Activated CD4-positive, CD25-positive, alpha-beta regulatory T cell treated with anti-CD3 and anti-CD28 coated beads, Interleukin-2, amount 50 U/mL, for 24 hours (primary cell): ENCODE data around the gene PPP2R5C.
"Not testable (repeated sequence)": the region's sequence is repeated elsewhere in the genome, so short reads cannot be mapped to it uniquely, and the experiment has no call there.

Source experiments
- ATAC-seq, 2 donors: fragments of 150-1000 bp; cut with Tn5 transposase; one replicate each; pipeline ENCODE4 v1.10.0; 2021; ENCODE audit warnings: mild to moderate bottlenecking in 1 of 2, moderate library complexity in 1 of 2

Gene PPP2R5C

DNA sequence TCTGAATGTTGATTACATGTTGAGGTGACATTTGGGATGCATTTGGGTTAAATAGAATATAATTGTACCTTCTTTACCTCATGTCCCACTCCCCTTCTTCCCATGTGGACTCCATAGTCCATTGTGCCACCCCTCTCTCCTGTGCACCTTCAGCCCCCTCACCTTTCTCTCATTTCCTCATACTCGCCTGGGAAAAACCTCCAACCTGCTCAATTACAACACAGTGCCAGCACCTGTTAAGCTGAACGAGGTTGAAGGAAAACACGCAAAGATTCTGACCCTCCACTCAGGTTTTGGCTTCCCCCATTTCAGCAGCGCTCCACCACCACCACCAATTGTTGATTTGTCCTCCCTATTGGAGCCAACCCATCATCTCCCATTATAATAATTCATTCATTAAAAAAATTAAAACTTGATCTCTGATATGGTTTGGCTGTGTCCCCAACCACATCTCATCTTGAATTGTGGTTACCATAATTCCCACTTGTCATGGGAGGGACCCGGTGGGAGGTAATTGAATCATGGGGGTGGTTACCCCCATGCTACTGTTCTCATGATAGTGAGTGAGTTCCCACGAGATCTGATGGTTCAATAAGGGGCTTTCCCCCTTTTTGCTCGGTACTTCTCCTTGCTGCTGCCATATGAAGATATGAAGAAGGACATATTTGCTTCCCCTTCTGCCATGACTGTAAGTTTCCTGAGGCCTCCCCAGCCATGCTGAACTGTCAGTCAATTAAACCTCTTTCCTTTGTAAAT, 33.7 kb upstream of the PPP2R5C start:
- no peak for ATAC-seq

DNA sequence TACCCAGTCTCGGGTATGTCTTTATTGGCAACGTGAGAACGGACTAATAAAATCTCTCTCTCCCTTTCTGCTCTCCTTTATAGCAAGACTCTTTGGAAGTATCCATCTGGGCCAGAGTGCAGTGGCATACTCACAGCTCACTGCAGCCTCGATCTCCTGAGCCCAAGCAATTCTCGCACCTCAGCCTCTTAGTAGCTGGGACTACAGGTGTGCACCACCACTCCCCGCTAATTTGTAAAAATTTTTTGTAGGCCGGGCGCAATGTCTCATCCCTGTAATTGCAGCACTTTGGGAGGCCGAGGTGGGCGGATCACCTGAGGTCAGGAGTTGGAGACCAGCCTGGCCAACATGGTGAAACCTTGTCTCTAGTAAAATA, 33.2 kb upstream of the PPP2R5C start:
- no peak for ATAC-seq

DNA sequence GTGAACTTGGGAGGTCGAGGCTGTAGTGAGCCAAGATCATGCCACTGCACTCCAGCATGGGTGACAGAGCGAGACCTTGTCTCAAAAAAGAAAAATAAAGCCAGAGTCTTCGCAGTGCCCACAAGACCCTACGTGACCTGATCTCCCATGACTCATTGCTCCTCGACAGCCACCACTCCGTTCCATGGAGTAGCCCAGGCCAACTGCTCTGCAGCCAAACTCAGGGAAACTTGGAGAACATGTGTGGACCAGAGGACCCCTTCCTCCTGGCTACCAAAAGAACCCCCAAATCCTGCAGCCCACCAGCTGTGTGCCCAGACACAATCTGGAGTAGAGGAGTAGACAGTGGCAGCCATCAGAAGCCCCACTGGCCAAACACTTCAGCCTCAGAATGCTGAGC, 32.1 kb upstream of the PPP2R5C start:
- ATAC-seq, result no peak

GRCh38 chr14:101730157-101730556, 31.4 kb upstream of the PPP2R5C start:
- ATAC-seq, result not testable (repeated sequence)

DNA sequence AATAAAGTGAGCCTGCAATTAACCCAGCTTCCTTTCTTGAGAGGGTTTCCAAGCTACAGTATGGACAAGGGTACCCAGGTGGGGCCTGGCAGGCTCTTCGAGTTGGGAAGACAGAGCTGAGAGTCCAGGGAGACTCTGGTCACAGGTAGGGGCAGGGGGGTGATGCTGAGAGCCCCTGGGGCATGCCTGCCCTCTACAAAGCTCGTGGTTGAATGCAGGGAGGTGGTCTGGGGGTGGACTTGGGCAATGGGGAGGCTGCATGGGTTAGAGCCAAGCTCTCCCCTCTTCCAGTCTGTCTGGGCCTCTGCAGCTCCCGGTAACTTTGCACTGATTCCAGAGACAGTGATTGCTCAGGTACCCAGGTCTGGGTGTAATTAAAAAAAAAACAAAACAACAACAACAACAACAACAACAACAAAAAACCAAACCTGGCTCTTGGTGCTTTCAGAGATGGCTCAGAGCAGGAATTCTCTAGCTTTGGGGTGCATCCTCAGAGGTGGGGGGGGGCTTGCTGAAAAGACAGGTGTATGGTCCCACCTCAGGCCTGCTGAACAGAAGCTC, 30.8 kb upstream of the PPP2R5C start:
- ATAC-seq, result no peak

GRCh38 chr14:101731187-101732080, 30.1 kb upstream of the PPP2R5C start:
- ATAC-seq, result peak; percentile 93 to 94

DNA sequence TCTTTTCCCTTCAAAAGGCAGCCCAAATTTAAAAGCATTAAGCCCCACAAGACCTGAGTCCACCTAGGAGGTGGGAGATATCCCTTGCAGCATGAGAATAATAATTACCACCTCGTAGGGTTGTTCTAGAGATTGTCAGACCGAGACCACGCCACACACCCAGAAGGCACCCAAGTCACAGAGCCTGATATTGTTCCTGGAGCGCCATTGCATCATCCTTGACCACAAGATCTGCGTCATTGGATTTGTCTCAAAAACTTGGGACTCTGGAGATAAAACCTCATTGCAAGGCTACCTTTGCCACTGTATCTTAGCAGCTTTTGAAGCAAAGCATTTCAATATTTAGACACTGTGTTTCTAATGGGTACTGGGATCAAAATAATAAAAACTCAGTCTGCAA, 29.4 kb upstream of the PPP2R5C start:
- no peak for ATAC-seq

DNA sequence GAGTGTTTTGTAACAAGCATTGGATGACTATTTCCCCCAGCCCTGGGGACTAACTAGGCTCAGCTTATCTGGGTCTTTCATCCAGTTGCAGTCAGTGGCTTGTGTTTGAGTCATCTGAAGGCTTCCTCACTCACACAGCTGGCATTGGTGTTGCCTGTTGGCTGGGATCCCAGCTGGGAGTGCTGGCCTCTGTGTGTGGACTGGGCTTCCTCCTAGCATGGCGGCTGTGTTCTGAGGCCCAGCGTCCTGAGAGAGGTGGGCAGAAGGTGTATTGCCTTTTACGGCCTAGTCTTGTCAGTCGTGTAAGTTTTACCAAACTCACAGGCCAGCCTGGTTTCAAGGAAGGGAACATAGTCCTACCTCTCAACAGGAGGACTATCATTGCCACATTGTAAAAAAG, 28.3 kb upstream of the PPP2R5C start:
- ATAC-seq, result no peak

GRCh38 chr14:101734246-101734847, 27.2 kb upstream of the PPP2R5C start:
- no peak for ATAC-seq

GRCh38 chr14:101735453-101735852, 26.1 kb upstream of the PPP2R5C start:
- ATAC-seq, result no peak

GRCh38 chr14:101736071-101736470, 25.4 kb upstream of the PPP2R5C start:
- ATAC-seq, result no peak

GRCh38 chr14:101736585-101736984, 24.9 kb upstream of the PPP2R5C start:
- ATAC-seq, result no peak

DNA sequence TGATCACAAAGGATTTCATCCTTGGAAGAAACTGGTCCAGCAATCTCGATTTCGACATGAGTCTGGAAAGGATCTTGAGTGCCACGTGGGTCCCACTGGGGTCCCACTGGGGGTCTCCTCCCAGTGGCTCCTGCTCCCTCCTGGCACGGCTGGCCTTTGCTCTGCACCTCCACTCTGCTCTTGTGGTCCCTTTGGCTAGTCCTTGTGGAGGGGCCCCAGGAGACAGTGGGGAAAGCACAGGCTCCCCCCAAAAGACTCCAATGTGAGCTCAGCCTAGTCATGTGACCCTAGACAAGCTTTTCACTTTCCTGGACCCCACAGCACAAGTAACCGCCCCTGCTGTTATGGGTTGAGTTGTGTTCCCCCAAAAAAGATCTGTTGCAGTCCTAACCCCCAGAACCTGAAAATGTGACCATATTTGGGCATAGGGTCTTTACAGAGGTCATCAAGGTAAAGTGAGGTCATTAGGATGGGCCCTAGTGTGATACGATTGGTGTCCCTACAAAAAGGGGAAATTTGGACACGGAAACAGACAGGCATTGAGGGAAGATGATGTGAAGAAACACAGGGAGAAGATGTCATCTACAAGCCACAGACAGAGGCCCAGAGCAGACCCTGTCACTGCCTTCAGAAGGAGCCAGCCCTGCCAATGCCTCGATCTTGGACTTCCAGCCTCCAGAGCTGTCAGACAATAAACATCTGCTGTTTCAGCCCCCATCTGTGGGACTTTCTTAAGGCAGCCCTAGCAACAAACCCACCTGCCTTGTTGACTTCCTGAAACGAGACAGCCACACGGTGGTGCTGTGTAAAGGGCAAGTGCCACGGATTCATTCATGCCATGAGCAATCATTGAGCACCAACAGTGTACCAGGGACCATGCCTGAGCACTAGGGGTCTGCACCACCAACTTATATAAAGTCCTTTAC, 23.8 kb upstream of the PPP2R5C start:
- ATAC-seq, result no peak

DNA sequence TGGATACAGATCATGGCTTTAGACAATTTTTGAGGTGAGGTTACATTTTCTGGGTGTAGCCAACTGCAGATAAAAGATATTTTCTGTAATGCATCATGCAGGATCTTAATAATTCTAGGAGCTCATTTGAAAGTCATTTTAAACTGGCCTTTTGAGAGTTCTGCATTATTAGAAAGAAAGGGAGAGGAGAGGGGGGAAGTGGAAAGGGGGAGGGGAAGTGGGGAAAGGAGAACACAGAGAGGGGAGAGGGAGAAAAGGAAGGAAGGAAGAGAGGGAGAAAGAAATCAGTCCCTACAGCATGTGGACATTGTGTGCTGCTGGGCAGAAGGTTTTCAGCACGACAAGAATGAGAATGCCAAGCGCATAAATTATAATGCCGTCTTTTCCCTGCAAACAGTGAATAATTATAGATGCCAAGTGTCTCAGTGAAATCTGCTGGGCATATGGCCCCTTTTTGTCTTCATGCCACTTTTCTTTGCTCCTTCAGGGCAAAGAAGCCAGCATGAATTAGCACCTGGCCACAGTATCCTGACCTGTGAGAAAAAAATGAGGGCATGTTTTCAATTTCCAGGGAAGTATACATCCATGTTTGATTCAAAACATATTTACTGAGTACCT, 22.7 kb upstream of the PPP2R5C start:
- no peak for ATAC-seq

DNA sequence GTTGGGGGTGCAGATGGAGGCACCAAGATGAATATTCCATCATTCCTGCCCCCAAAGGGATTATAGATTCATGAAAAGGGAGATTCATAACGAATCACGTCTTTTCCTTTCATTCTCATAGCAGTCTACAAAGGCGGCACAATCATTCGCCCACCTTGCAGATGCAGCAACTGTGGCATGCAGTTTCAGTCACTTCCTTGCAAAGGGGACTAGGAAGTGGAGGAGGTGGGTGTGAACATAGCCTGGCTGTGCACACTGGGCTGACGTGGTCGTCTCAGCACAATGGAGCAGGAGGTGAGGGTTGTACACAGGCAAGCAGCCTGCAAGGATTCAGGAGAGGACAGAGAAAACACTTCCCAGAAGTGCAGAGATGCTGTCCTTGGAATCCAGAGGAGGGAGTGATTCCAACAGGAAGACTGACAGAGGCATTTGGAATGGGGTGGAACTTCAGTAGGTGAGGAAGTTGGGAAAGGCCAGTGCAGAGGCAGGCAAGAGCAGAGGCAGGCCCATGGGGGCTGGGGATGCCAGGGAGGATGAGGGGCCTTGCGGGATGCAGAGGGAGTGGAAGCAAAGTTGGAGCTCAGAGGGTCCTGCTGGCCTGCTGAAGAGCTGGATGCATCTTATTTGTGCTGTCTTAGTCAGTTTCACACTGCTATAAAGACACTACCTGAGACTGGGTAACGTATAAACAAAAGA, 21.9 kb upstream of the PPP2R5C start:
- no peak for ATAC-seq

- no peak for ATAC-seq
These were observed 20.5 kb upstream of the PPP2R5C start for GRCh38 chr14:101740981-101741380.

DNA sequence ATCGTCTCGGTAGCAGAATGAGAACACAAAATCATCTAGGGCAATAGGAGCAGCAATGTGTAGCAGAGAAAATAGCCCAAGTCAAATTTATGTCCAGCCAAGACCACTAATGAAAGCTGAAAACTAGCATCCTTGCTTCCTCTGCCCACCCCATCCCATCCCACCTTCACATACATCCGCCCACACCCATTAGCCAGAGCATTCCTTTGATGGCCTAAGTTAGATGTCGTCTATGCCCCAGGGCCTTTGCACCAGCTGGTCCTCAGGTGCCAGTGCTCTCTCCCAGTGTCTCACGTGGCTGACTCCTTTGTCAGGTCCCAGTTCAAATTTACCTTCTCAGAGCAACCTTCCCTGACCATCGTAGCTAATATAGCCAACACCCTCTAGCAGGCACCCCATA, 17.8 kb upstream of the PPP2R5C start:
- ATAC-seq, result no peak

- ATAC-seq, result not testable (repeated sequence)
These were observed 17.1 kb upstream of the PPP2R5C start for GRCh38 chr14:101744382-101744781.

GRCh38 chr14:101749756-101750155, 11.8 kb upstream of the PPP2R5C start:
- ATAC-seq, result not testable (repeated sequence)

DNA sequence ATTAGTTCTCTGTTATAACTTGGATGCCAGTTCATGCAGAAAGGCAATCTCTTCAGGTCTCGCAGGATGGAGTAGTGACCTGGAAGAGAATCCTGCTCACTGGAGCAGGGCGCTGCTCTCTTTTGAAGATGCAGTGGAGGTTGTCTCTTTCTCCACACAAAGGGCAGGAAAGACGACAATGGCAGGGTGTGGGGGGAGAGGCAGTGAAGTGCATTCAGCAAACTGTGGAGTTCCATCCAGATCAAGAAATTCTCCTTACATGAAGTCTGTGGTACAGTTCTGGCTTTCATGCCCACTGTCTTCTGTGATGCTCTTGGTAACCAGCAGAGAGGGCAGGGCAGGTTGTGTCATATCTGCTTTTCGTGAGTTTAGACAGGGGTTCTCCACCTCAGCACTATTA, 6.6 kb upstream of the PPP2R5C start:
- no peak for ATAC-seq
